Measurements from ENCODE around the gene SLC41A3. TPM values are rescaled to one million over a fixed set of nuclear protein-coding genes. Genes with fewer than 3 reads are reported as not detected.

The SLC41A3 gene
- total and polyA plus RNA-seq, 11 donors = 20.9 to 60.1 (median 46.4) TPM

GRCh38 chr3:126131881-126132750 lies 48.2 kb upstream of the SLC41A3 start:
- H3K4me1 ChIP-seq = peaks cover 0 to 3% (median 0%) of the 10 kb centered on the region in 12 donors
- DNase-seq = peak in 2 of 5 donors; percentile 11 to 53
- H3K27me3 ChIP-seq = no peaks in the 10 kb centered on the region
- no peaks in the 10 kb centered on the region for H3K9me3 ChIP-seq
- whole genome bisulfite sequencing, 4 donors = 78 to 81% (median 79%) methylated on average over 15 to 16 of the region's 16 CpGs
- no peak overlapping the region for H3K4me3 ChIP-seq
- no peak overlapping the region for H3K27ac ChIP-seq
- H3K36me3 ChIP-seq = peaks cover 0 to 20% (median 0%) of the 10 kb centered on the region in 9 donors
- no peak for TF ChIP-seq POLR2A (IDR thresholded peaks at IDR 0.05)
- no peak for TF ChIP-seq CTCF (IDR thresholded peaks at IDR 0.05)
- no peak for ATAC-seq
- intact Hi-C loops (cut with DNase I) = loop anchor here in 9 of 10 donors (2.0 to 10.0 kb wide), 8 partner anchors 65 to 260 kb away; partner anchors contain the start of gene CFAP100 (in 1 of the 9)

- H3K9me3 ChIP-seq = no peaks in the 10 kb centered on the region
- DNase-seq (peak in 2 of 5 donors; percentile 14 to 39), ATAC-seq (no peak)
- H3K4me1 ChIP-seq = peaks cover 0 to 3% (median 0%) of the 10 kb centered on the region in 12 donors
- no peak overlapping the region for H3K4me3 ChIP-seq
- WGBS, 4 donors = 81 to 86% (median 83%) methylated on average over 7 to 19 of the region's 19 CpGs
- no peaks in the 10 kb centered on the region for H3K27me3 ChIP-seq
- peaks cover 0 to 12% (median 0%) of the 10 kb centered on the region in 9 donors for H3K36me3 ChIP-seq
- TF ChIP-seq CTCF (IDR thresholded peaks at IDR 0.05) (no peak), POLR2A (IDR thresholded peaks at IDR 0.05) (no peak)
- intact Hi-C loops (cut with DNase I) = loop anchor here in 8 of 10 donors (5.0 to 10.0 kb wide), 7 partner anchors 66 to 261 kb away; partner anchors contain the start of gene CFAP100 (in 1 of the 8)
- H3K27ac ChIP-seq = no peak overlapping the region
These were observed 47.2 kb upstream of the SLC41A3 start for GRCh38 chr3:126130981-126131745.

- no peaks in the 10 kb centered on the region for H3K9me3 ChIP-seq
- no peak overlapping the region for H3K4me3 ChIP-seq
- H3K36me3 ChIP-seq = peaks cover 0 to 5% (median 0%) of the 10 kb centered on the region in 9 donors
- no peak overlapping the region for H3K27ac ChIP-seq
- 77 to 86% (median 82%) methylated on average over 9 to 15 of the region's 15 CpGs for WGBS, 4 donors
- peak in 2 of 5 donors; percentile 7 to 33 for DNase-seq
- H3K27me3 ChIP-seq = no peaks in the 10 kb centered on the region
- no peak for ATAC-seq
- intact Hi-C loops (cut with DNase I) = loop anchor here in 8 of 10 donors (5.0 to 10.0 kb wide), 7 partner anchors 67 to 262 kb away; partner anchors contain the start of gene CFAP100 (in 1 of the 8)
- peaks cover 0 to 3% (median 0%) of the 10 kb centered on the region in 12 donors for H3K4me1 ChIP-seq
- TF ChIP-seq CTCF (IDR thresholded peaks at IDR 0.05) (no peak), POLR2A (IDR thresholded peaks at IDR 0.05) (no peak)
These were observed 46.3 kb upstream of the SLC41A3 start for GRCh38 chr3:126130081-126130855.

All from heart left ventricle (tissue), 16 donors.